SK-N-SH (cell line): Measurements from ENCODE around the gene FFAR4. TPM values are rescaled to one million over a fixed set of nuclear protein-coding genes. Genes with fewer than 3 reads are reported as not detected.

ENCODE experiments used
- CTCF ChIA-PET: fragments of 300-600, 350-600 bp; formaldehyde crosslinking; extraction: SDS; loops from one replicate; lab custom pipeline; 2021; lab: Yijun Ruan, JAX
- POLR2A ChIA-PET: fragments of 350-600 bp; sonication (Branson Sonifier 250); formaldehyde crosslinking; extraction: SDS; loops from one replicate; lab custom pipeline; 2020; ENCODE audit warnings: antibody characterized with exemption, inconsistent platforms; lab: Yijun Ruan, JAX
- DNase-seq: peaks from one replicate; pipeline ENCODE4 v3.0.0; 2012
- H2AFZ ChIP-seq: fragments of 200-600 bp; sonication (generic); 2 replicates; pipeline ENCODE4 v1.8.1; 2016; ENCODE audit warnings: antibody characterized with exemption, mild to moderate bottlenecking, low read depth
- H3F3A ChIP-seq: fragments of 200-600 bp; sonication (generic); replicated peaks from 2 replicates; pipeline ENCODE3; 2016; ENCODE audit warnings: antibody characterized with exemption, mild to moderate bottlenecking; ENCODE audit not compliant: insufficient read depth
- H3K27ac ChIP-seq, 2 experiments: fragments of 200-500 bp in 1 of 2; fragments of 200-600 bp in 1 of 2; sonication (Bioruptor generic) in 1 of 2; sonication (generic), shearing (Covaris generic) in 1 of 2; 2 replicates each; pipeline versions ENCODE4 v1.5.1 to v1.6.1; 2014 to 2016; ENCODE audit warnings: low read depth in 2 of 2, inconsistent platforms in 1 of 2, low read length in 1 of 2, mild to moderate bottlenecking in 1 of 2, mixed read lengths in 1 of 2
- H3K27me3 ChIP-seq: fragments of 200-600 bp; sonication (generic), shearing (Covaris generic); 2 replicates; pipeline ENCODE4 v1.6.1; 2016; ENCODE audit warnings: mixed run types; ENCODE audit not compliant: insufficient read depth
- H3K36me3 ChIP-seq, 2 experiments: fragments of 200-500 bp in 1 of 2; fragments of 200-600 bp in 1 of 2; sonication (Bioruptor generic) in 1 of 2; sonication (generic) in 1 of 2; replicated peaks in 1 of 2; 2 replicates each; pipeline versions ENCODE3 to v1.5.1; 2014 to 2016; ENCODE audit warnings: low read length in 1 of 2, mild to moderate bottlenecking in 1 of 2; ENCODE audit not compliant: insufficient read depth in 2 of 2, control insufficient read depth in 1 of 2
- H3K4me1 ChIP-seq, 2 experiments: fragments of 200-500 bp in 1 of 2; fragments of 200-600 bp in 1 of 2; sonication (Bioruptor generic) in 1 of 2; sonication (generic), shearing (Covaris generic) in 1 of 2; 2 replicates each; pipeline versions ENCODE4 v1.5.1 to v1.6.1; 2014 to 2016; ENCODE audit warnings: low read depth in 1 of 2, low read length in 1 of 2, mixed run types in 1 of 2; ENCODE audit not compliant: insufficient read depth in 2 of 2, control insufficient read depth in 1 of 2
- H3K4me2 ChIP-seq: fragments of 200-600 bp; sonication (generic), shearing (Covaris generic); 2 replicates; pipeline ENCODE4 v1.6.1; 2017; ENCODE audit warnings: mixed run types
- H3K4me3 ChIP-seq, 2 experiments: fragments of 200-500 bp in 1 of 2; fragments of 200-600 bp in 1 of 2; sonication (Bioruptor generic) in 1 of 2; sonication (generic), shearing (Covaris generic) in 1 of 2; 2 replicates each; pipeline versions ENCODE4 v1.5.1 to v1.8.1; 2014 to 2016; ENCODE audit warnings: low read depth in 2 of 2, inconsistent platforms in 1 of 2, low read length in 1 of 2, mild to moderate bottlenecking in 1 of 2, mixed read lengths in 1 of 2, moderate library complexity in 1 of 2
- H3K79me2 ChIP-seq: fragments of 200-600 bp; sonication (generic); 2 replicates; pipeline ENCODE4 v1.8.1; 2017; ENCODE audit warnings: mild to moderate bottlenecking; ENCODE audit not compliant: insufficient read depth
- H3K9ac ChIP-seq: fragments of 200-600 bp; sonication (generic); 2 replicates; pipeline ENCODE4 v1.6.1; 2017; ENCODE audit warnings: mixed run types
- H3K9me2 ChIP-seq: fragments of 200-600 bp; sonication (generic); 2 replicates; pipeline ENCODE4 v1.6.1; 2017; ENCODE audit warnings: mixed run types
- H3K9me3 ChIP-seq: fragments of 200-600 bp; sonication (generic); 2 replicates; pipeline ENCODE4 v1.6.1; 2017; ENCODE audit warnings: mixed run types, mild to moderate bottlenecking, moderate library complexity
- H4K20me1 ChIP-seq: fragments of 200-600 bp; sonication (generic); 2 replicates; pipeline ENCODE4 v1.6.1; 2017; ENCODE audit warnings: mild to moderate bottlenecking, mixed run types; ENCODE audit not compliant: insufficient read depth
- ELF1 ChIP-seq: IDR thresholded peaks from 2 replicates; pipeline ENCODE4 v1.4.0; 2012
- EP300 ChIP-seq, 2 experiments: IDR thresholded peaks; 2 replicates each; pipeline versions ENCODE4 v1.4.0 to v1.6.1; 2012; ENCODE audit warnings: borderline replicate concordance in 1 of 2, low read depth in 1 of 2, low read length in 1 of 2
- EZH2phosphoT487 ChIP-seq: fragments of 200-600 bp; sonication (generic); IDR thresholded peaks from 2 replicates; pipeline ENCODE4 v1.6.1; 2017; ENCODE audit warnings: low read depth, mixed run types, mild to moderate bottlenecking, antibody characterized with exemption, moderate library complexity, borderline replicate concordance
- FOSL2 ChIP-seq: IDR thresholded peaks from 2 replicates; pipeline ENCODE4 v1.4.0; 2012; ENCODE audit warnings: low read depth, mild to moderate bottlenecking, moderate library complexity, borderline replicate concordance
- FOXJ3 ChIP-seq: sonication (generic); formaldehyde crosslinking; IDR thresholded peaks from 2 replicates; pipeline ENCODE4 v1.5.1; 2020; ENCODE audit warnings: mild to moderate bottlenecking, missing genetic modification reagents
- FOXM1 ChIP-seq: IDR thresholded peaks from 2 replicates; pipeline ENCODE4 v1.4.0; 2012; ENCODE audit warnings: low read depth, mild to moderate bottlenecking
- GABPA ChIP-seq: IDR thresholded peaks from 2 replicates; pipeline ENCODE4 v1.4.0; 2012; ENCODE audit warnings: low read depth, mild to moderate bottlenecking
- JUND ChIP-seq: IDR thresholded peaks from 2 replicates; pipeline ENCODE4 v1.4.0; 2012
- MEF2A ChIP-seq: IDR thresholded peaks from 2 replicates; pipeline ENCODE4 v1.4.0; 2012; ENCODE audit warnings: low read depth, borderline replicate concordance
- NRF1 ChIP-seq: IDR thresholded peaks from 2 replicates; pipeline ENCODE4 v1.6.1; 2012; ENCODE audit warnings: low read depth, mild to moderate bottlenecking, low read length
- POLR2AphosphoS5 ChIP-seq: IDR thresholded peaks from 2 replicates; pipeline ENCODE4 v1.6.1; 2012; ENCODE audit warnings: low read depth, low read length
- RCOR1 ChIP-seq: fragments of 150-350 bp; IDR thresholded peaks from 2 replicates; pipeline ENCODE4 v1.6.1; 2017; ENCODE audit warnings: antibody characterized with exemption, low read length
- REST ChIP-seq: IDR thresholded peaks from 2 replicates; pipeline ENCODE4 v1.6.1; 2012; ENCODE audit warnings: mild to moderate bottlenecking, low read depth, low read length, moderate library complexity
- RFX5 ChIP-seq: IDR thresholded peaks from 2 replicates; pipeline ENCODE4 v1.6.1; 2012; ENCODE audit warnings: mild to moderate bottlenecking, improper control_type of control experiment, low read length
- RXRA ChIP-seq: IDR thresholded peaks from 2 replicates; pipeline ENCODE4 v1.4.0; 2012; ENCODE audit warnings: low read depth, mild to moderate bottlenecking, borderline replicate concordance
- SMC3 ChIP-seq: IDR thresholded peaks from 2 replicates; pipeline ENCODE4 v1.6.1; 2012; ENCODE audit warnings: low read depth, low read length, improper control_type of control experiment
- TCF12 ChIP-seq: IDR thresholded peaks from 2 replicates; pipeline ENCODE4 v1.4.0; 2012
- TEAD4 ChIP-seq: IDR thresholded peaks from 2 replicates; pipeline ENCODE4 v1.4.0; 2012; ENCODE audit warnings: mild to moderate bottlenecking, borderline replicate concordance; ENCODE audit not compliant: insufficient read depth
- USF1 ChIP-seq: IDR thresholded peaks from 2 replicates; pipeline ENCODE4 v1.4.0; 2012; ENCODE audit warnings: low read depth, borderline replicate concordance
- YY1 ChIP-seq: IDR thresholded peaks from 2 replicates; pipeline ENCODE4 v1.4.0; 2012; ENCODE audit warnings: low read depth, mild to moderate bottlenecking
- WGBS: methylation state at CpG from one replicate; pipeline ENCODE4 v1.1.6; 2017; ENCODE audit warnings: low lambda C conversion rate; 5-methylcytosine and 5-hydroxymethylcytosine counted together
- polyA plus RNA-seq, 3 experiments: library from polyadenylated mRNA; depleted of rRNA; stranded (reverse); fragments of >200 nt; gene quantifications; 2 replicates each; pipeline ENCODE4 v1.2.3, GENCODE V29; 2012
- TF ChIP-seq, protein P1 (sequence below): fragments of 150-350 bp; IDR thresholded peaks from 2 replicates; pipeline ENCODE4 v1.6.1; 2016; ENCODE audit warnings: mild to moderate bottlenecking, low read depth, low read length
- TF ChIP-seq, protein P2 (sequence below): IDR thresholded peaks from 2 replicates; pipeline ENCODE4; 2012

The FFAR4 gene
- polyA plus RNA-seq, 1 of the 3 experiments (the other 2 are of a cell fraction): not detected

- no peaks in the 10 kb centered on the region for H3K36me3 ChIP-seq
- peaks cover 12% of the 10 kb centered on the region; the same call in 1 of the 2 replicates for H3K27me3 ChIP-seq
- DNase-seq: no peak
- H3F3A ChIP-seq: no peaks in the 10 kb centered on the region
- H3K27ac ChIP-seq: no peak overlapping the region
- WGBS: 56% methylated on average over 7 of the region's 7 CpGs
- ChIA-PET POLR2A (no interaction called here), CTCF (interaction anchor here (0.8 kb wide), 1 partner anchor 202 kb away, joined by 3 read pairs; no protein-coding TSS in a partner anchor)
- H3K9me3 ChIP-seq: no peaks in the 10 kb centered on the region
- TF ChIP-seq TEAD4 (no peak), FOXJ3 (CRISPR knock-in tag) (no peak), YY1 (no peak), MEF2A (no peak), POLR2AphosphoS5 (no peak), NRF1 (no peak), EZH2phosphoT487 (no peak), TCF12 (no peak), FOSL2 (no peak), FOXM1 (no peak), ELF1 (no peak), JUND (no peak), EP300 (IDR thresholded peaks at IDR 0.05; ENCODE audit: borderline replicate concordance in 1 of 2, low read depth in 1 of 2, low read length in 1 of 2) (no peak), SMC3 (no peak)
- TF ChIP-seq, protein P1, sequence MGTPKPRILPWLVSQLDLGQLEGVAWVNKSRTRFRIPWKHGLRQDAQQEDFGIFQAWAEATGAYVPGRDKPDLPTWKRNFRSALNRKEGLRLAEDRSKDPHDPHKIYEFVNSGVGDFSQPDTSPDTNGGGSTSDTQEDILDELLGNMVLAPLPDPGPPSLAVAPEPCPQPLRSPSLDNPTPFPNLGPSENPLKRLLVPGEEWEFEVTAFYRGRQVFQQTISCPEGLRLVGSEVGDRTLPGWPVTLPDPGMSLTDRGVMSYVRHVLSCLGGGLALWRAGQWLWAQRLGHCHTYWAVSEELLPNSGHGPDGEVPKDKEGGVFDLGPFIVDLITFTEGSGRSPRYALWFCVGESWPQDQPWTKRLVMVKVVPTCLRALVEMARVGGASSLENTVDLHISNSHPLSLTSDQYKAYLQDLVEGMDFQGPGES: no peak
- TF ChIP-seq, protein P2, sequence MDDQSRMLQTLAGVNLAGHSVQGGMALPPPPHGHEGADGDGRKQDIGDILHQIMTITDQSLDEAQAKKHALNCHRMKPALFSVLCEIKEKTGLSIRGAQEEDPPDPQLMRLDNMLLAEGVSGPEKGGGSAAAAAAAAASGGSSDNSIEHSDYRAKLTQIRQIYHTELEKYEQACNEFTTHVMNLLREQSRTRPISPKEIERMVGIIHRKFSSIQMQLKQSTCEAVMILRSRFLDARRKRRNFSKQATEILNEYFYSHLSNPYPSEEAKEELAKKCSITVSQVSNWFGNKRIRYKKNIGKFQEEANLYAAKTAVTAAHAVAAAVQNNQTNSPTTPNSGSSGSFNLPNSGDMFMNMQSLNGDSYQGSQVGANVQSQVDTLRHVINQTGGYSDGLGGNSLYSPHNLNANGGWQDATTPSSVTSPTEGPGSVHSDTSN: no peak
- H3K9ac ChIP-seq: no peak overlapping the region
- H3K4me2 ChIP-seq: no peak overlapping the region
- H2AFZ ChIP-seq: no peak overlapping the region
- H4K20me1 ChIP-seq: no peaks in the 10 kb centered on the region
- H3K9me2 ChIP-seq: no peaks in the 10 kb centered on the region
- H3K79me2 ChIP-seq: no peaks in the 10 kb centered on the region
- H3K4me1 ChIP-seq: no peaks in the 10 kb centered on the region
- no peak overlapping the region; a peak in 1 of 4 replicates for H3K4me3 ChIP-seq
Observed at GRCh38 chr10:93614101-93614825, 47.8 kb downstream of the FFAR4 start.

DNA sequence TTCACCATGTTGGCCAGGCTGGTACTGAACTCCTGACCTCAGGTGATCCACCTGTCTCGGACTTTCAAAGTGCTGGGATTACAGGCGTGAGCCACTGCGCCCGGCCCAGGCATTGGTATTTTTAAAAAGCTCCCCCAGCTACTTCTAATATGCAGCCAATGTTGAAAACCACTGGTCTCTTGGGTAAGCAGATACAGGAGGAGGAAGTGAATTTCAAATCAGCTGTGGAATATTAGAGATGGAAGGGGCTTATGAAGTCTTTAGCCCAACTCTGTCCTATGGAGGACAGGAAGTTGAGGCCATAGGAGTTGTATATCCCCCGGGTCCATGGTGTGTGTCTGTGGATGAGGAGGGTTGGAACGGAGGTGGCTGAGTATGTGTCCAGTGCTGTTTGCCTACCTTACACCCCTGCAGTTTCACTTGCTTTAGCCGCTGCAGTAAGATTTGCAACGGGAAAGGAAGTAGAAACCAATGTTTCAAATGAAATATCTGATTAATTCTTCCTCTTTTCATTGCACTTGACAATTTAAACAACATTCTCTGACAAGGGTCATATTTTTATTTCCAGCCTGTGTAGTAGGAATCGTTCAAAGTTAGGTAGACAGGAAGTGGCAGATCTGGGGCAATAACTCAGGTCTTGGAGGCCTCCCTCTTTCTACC is 49.2 kb downstream of the FFAR4 start:
- no peaks in the 10 kb centered on the region for H3F3A ChIP-seq
- H3K9ac ChIP-seq: no peak overlapping the region
- no peak overlapping the region for H3K4me3 ChIP-seq
- H3K36me3 ChIP-seq: no peaks in the 10 kb centered on the region
- H3K4me1 ChIP-seq: no peaks in the 10 kb centered on the region
- no peak overlapping the region for H2AFZ ChIP-seq
- ChIA-PET CTCF (interaction anchor here (1.2 kb wide), 1 partner anchor 61 kb away, joined by 4 read pairs; no protein-coding TSS in a partner anchor), POLR2A (no interaction called here)
- DNase-seq: no peak
- no peak overlapping the region for H3K27ac ChIP-seq
- H3K4me2 ChIP-seq: no peak overlapping the region
- no peaks in the 10 kb centered on the region for H3K9me3 ChIP-seq
- no peaks in the 10 kb centered on the region for H3K79me2 ChIP-seq
- peaks cover 12% of the 10 kb centered on the region; the same call in 1 of the 2 replicates for H3K27me3 ChIP-seq
- H3K9me2 ChIP-seq: no peaks in the 10 kb centered on the region
- no peaks in the 10 kb centered on the region for H4K20me1 ChIP-seq
- 53% methylated on average over 8 of the region's 9 CpGs for WGBS
- no peak for TF ChIP-seq RXRA
- TF ChIP-seq RFX5: no peak
- TF ChIP-seq GABPA: no peak
- TF ChIP-seq TEAD4: no peak
- no peak for TF ChIP-seq RCOR1
- no peak for TF ChIP-seq FOXJ3 (CRISPR knock-in tag)
- no peak for TF ChIP-seq SMC3
- TF ChIP-seq REST: no peak
- no peak for TF ChIP-seq USF1
